GM18499 (cell line): Measurements from ENCODE around the gene CXCR1.
"Not testable (repeated sequence)": the region's sequence is repeated elsewhere in the genome, so short reads cannot be mapped to it uniquely, and the experiment has no call there.

ENCODE experiments used
- ATAC-seq: cut with Tn5 transposase; IDR thresholded peaks from one replicate; pipeline ENCODE4 v1.9.1; 2021; ENCODE audit warnings: moderate number of reproducible peaks; ENCODE audit not compliant: insufficient read depth, unreplicated experiment

The CXCR1 gene

GRCh38 chr2:218168016-218168415 lies 1.3 kb upstream of the CXCR1 start:
- no peak for ATAC-seq

GRCh38 chr2:218162814-218163213 lies 3.9 kb downstream of the CXCR1 start:
- no peak for ATAC-seq

- no peak for ATAC-seq
Observed at GRCh38 chr2:218161644-218162043, 5.1 kb downstream of the CXCR1 start.

GRCh38 chr2:218155953-218156479 lies 10.7 kb downstream of the CXCR1 start:
- ATAC-seq = no peak

GRCh38 chr2:218152777-218153176 lies 14.0 kb downstream of the CXCR1 start:
- ATAC-seq = no peak

- no peak for ATAC-seq
Observed at GRCh38 chr2:218152172-218152571, 14.6 kb downstream of the CXCR1 start.

GRCh38 chr2:218149848-218150440 lies 16.8 kb downstream of the CXCR1 start:
- no peak for ATAC-seq

- no peak for ATAC-seq
Observed at GRCh38 chr2:218149098-218149497, 17.7 kb downstream of the CXCR1 start.

GRCh38 chr2:218146056-218146455 lies 20.7 kb downstream of the CXCR1 start:
- ATAC-seq = no peak

- ATAC-seq = no peak
Observed at GRCh38 chr2:218145124-218145523, 21.6 kb downstream of the CXCR1 start.

GRCh38 chr2:218138047-218138446 lies 28.7 kb downstream of the CXCR1 start:
- ATAC-seq = no peak

GRCh38 chr2:218137514-218137913 lies 29.2 kb downstream of the CXCR1 start:
- no peak for ATAC-seq

- no peak for ATAC-seq
Observed at GRCh38 chr2:218130822-218131221, 35.9 kb downstream of the CXCR1 start.

GRCh38 chr2:218130377-218130776 lies 36.4 kb downstream of the CXCR1 start:
- ATAC-seq = no peak

- no peak for ATAC-seq
Observed at GRCh38 chr2:218129458-218130135, 37.2 kb downstream of the CXCR1 start.

- no peak for ATAC-seq
Observed at GRCh38 chr2:218128781-218129457, 37.8 kb downstream of the CXCR1 start.

GRCh38 chr2:218127929-218128455 lies 38.8 kb downstream of the CXCR1 start:
- no peak for ATAC-seq

- no peak for ATAC-seq
Observed at GRCh38 chr2:218125626-218126080, 41.1 kb downstream of the CXCR1 start, which contains the start of gene CXCR2. Gene CXCR2, plus strand, starts transcription at chr2:218126028. Its CDS starts 8,774 bp downstream, at chr2:218134802.

GRCh38 chr2:218125095-218125494 lies 41.7 kb downstream of the CXCR1 start:
- no peak for ATAC-seq

- no peak for ATAC-seq
Observed at GRCh38 chr2:218123986-218124385, 42.8 kb downstream of the CXCR1 start.

GRCh38 chr2:218122286-218122685 lies 44.5 kb downstream of the CXCR1 start:
- ATAC-seq = not testable (repeated sequence)
